Thoracic aorta (tissue), 2 donors: Measurements from ENCODE around the gene TMEM247. TPM values are rescaled to one million over a fixed set of nuclear protein-coding genes. Genes with fewer than 3 reads are reported as not detected.

ENCODE experiments used
- ATAC-seq: fragments of 150-250 bp; one replicate; pipeline ENCODE4 v1.8.0; 2017; ENCODE audit warnings: low read depth; ENCODE audit not compliant: insufficient number of reproducible peaks, low FRiP score
- DNase-seq: peaks from one replicate; pipeline ENCODE4 v3.0.0-alpha.2; 2020; ENCODE audit warnings: low spot score
- H3K27ac ChIP-seq, 2 donors: fragments of 200-600 bp; sonication (generic); 1 replicate in 1 of 2; 2 replicates in 1 of 2; pipeline ENCODE4 v1.5.1; 2016; ENCODE audit warnings: mild to moderate bottlenecking in 2 of 2, moderate library complexity in 2 of 2
- H3K27me3 ChIP-seq: fragments of 200-600 bp; sonication (generic); replicated peaks from 2 replicates; pipeline ENCODE4 v1.6.0; 2016; ENCODE audit warnings: mild to moderate bottlenecking; ENCODE audit not compliant: insufficient read depth
- H3K36me3 ChIP-seq: fragments of 200-600 bp; sonication (generic); one replicate; pipeline ENCODE4 v1.5.1; 2016
- H3K4me1 ChIP-seq, 2 donors: fragments of 200-600 bp; sonication (generic); 1 replicate in 1 of 2; 2 replicates in 1 of 2; pipeline versions ENCODE4 v1.5.1 to v1.6.0; 2016; ENCODE audit warnings: low read depth in 2 of 2, mild to moderate bottlenecking in 1 of 2; ENCODE audit not compliant: control insufficient read depth in 1 of 2
- H3K4me3 ChIP-seq: fragments of 200-600 bp; sonication (generic); 2 replicates; pipeline ENCODE4 v1.5.1; 2016; ENCODE audit warnings: mild to moderate bottlenecking
- H3K9me3 ChIP-seq: fragments of 200-600 bp; sonication (generic); 2 replicates; pipeline ENCODE4 v1.5.1; 2016
- CTCF ChIP-seq: fragments of 200-600 bp; sonication (generic); IDR thresholded peaks from one replicate; pipeline ENCODE4 v1.5.1; 2019; ENCODE audit warnings: antibody characterized with exemption
- total RNA-seq, 2 donors: library from RNA; depleted of rRNA; stranded (reverse); fragments of >200 nt; gene quantifications; one replicate each; pipeline versions ENCODE4 v1.1.0 to v1.2.3, GENCODE V29; 2016

TMEM247 gene
- total RNA-seq, result not detected

GRCh38 chr2:46479265-46479664, at the start of gene TMEM247:
Gene TMEM247, plus strand, starts transcription at chr2:46479565.
- no peak for TF ChIP-seq CTCF
- H3K27me3 ChIP-seq, result no peaks in the 10 kb centered on the region
- ATAC-seq (no peak), DNase-seq (no peak)
- H3K4me1 ChIP-seq, result no peaks in the 10 kb centered on the region
- no peaks in the 10 kb centered on the region for H3K36me3 ChIP-seq
- no peak within 1 kb of the TSS for H3K27ac ChIP-seq
- H3K9me3 ChIP-seq, result no peaks in the 10 kb centered on the region
- H3K4me3 ChIP-seq, result no peak within 1 kb of the TSS

- H3K27ac ChIP-seq, result no peak overlapping the region
- no peak overlapping the region for H3K4me3 ChIP-seq
- no peak for ATAC-seq
- H3K36me3 ChIP-seq, result no peaks in the 10 kb centered on the region
- H3K9me3 ChIP-seq, result no peaks in the 10 kb centered on the region
- no peak for DNase-seq
- no peaks in the 10 kb centered on the region for H3K27me3 ChIP-seq
- no peaks in the 10 kb centered on the region for H3K4me1 ChIP-seq
- no peak for TF ChIP-seq CTCF
Observed at GRCh38 chr2:46430413-46430812, 49.0 kb upstream of the TMEM247 start.

GRCh38 chr2:46430992-46431391, 48.4 kb upstream of the TMEM247 start:
- no peak for TF ChIP-seq CTCF
- no peak overlapping the region for H3K4me3 ChIP-seq
- no peak for ATAC-seq
- no peaks in the 10 kb centered on the region for H3K36me3 ChIP-seq
- no peaks in the 10 kb centered on the region for H3K9me3 ChIP-seq
- no peaks in the 10 kb centered on the region for H3K4me1 ChIP-seq
- H3K27ac ChIP-seq, result no peak overlapping the region
- no peak for DNase-seq
- no peaks in the 10 kb centered on the region for H3K27me3 ChIP-seq

GRCh38 chr2:46431481-46432235, 47.7 kb upstream of the TMEM247 start:
- Histone ChIP-seq H3K4me3 (no peak overlapping the region), H3K4me1 (no peaks in the 10 kb centered on the region), H3K27ac (no peak overlapping the region), H3K36me3 (no peaks in the 10 kb centered on the region), H3K27me3 (no peaks in the 10 kb centered on the region), H3K9me3 (no peaks in the 10 kb centered on the region)
- DNase-seq, result no peak
- ATAC-seq, result no peak
- TF ChIP-seq CTCF, result no peak

- H3K27ac ChIP-seq, result no peak overlapping the region
- no peak for ATAC-seq
Observed at GRCh38 chr2:46434851-46435273, 44.5 kb upstream of the TMEM247 start.

More at GRCh38 chr2:46434851-46435273, 44.5 kb upstream of the TMEM247 start:
- Histone ChIP-seq H3K9me3 (no peaks in the 10 kb centered on the region), H3K27me3 (no peaks in the 10 kb centered on the region), H3K36me3 (no peaks in the 10 kb centered on the region), H3K4me3 (no peak overlapping the region), H3K4me1 (no peaks in the 10 kb centered on the region)
- no peak for DNase-seq
- TF ChIP-seq CTCF, result no peak
